ENCODE data around the gene TMEM74B.

The TMEM74B gene

DNA sequence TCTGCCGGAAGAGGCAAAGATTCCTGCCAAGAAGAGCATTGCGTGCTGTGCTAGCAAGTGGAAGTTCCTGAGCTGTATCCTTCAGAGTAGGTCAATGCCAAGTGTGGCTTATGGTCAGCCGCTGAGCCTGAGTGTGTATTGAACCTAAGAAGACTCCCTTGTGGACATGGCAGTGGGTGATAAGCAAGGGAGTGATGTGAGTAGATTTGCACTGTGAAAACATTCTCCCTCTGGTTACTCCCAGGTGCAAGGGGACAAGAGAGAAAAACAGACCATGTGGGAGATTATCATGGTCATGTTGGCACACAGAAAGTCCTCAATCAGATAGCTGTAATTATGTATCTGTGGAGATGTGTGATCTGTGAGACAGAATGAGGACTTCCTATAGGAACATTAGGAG, 6.1 kb upstream of the TMEM74B start:
- H3K27ac ChIP-seq, result no peak overlapping the region
- TF ChIP-seq, protein P1, sequence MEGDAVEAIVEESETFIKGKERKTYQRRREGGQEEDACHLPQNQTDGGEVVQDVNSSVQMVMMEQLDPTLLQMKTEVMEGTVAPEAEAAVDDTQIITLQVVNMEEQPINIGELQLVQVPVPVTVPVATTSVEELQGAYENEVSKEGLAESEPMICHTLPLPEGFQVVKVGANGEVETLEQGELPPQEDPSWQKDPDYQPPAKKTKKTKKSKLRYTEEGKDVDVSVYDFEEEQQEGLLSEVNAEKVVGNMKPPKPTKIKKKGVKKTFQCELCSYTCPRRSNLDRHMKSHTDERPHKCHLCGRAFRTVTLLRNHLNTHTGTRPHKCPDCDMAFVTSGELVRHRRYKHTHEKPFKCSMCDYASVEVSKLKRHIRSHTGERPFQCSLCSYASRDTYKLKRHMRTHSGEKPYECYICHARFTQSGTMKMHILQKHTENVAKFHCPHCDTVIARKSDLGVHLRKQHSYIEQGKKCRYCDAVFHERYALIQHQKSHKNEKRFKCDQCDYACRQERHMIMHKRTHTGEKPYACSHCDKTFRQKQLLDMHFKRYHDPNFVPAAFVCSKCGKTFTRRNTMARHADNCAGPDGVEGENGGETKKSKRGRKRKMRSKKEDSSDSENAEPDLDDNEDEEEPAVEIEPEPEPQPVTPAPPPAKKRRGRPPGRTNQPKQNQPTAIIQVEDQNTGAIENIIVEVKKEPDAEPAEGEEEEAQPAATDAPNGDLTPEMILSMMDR (conservative IDR thresholded peaks at IDR 0.05), result no peak
- TF ChIP-seq ZFX (IDR thresholded peaks at IDR 0.05), result no peak

DNA sequence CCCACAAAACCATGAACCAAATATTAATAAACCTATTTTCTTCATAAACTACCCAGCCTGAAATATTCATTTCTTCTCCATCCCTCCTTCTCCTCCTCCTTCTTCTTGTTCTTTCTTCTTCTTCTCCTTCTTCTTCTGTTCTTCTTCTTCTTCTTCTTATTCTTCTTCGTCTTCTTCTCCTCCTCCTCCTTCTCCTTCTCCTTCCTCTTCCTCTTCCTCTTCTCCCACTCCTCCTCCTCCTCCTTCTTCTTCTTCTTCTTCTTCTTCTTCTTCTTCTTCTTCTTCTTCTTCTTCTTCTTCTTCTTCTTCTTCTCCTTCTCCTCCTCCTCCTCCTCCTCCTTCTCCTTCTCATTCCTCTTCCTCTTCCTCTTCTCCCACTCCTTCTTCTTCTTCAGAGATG, 5.0 kb upstream of the TMEM74B start:
- H3K27ac ChIP-seq, result no peak overlapping the region
- TF ChIP-seq ZFX (IDR thresholded peaks at IDR 0.05), result no peak
- TF ChIP-seq, protein P1 (conservative IDR thresholded peaks at IDR 0.05), result no peak

DNA sequence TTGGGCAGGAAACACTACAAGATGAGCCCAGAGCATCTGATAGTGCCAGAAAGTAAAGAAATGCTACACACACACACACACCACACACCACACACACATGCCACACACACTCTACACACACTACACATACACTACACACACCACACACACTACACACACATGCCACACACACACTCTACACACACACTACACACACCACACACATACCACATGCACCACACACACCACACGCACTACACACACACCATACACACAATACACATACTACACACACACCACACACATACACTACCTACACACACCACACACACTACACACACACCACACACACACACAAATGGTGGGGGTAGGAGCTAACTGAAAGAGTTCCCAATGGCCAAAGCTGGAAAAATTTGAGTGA, 3.6 kb upstream of the TMEM74B start:
- TF ChIP-seq, protein P1 (conservative IDR thresholded peaks at IDR 0.05), result no peak
- no peak for TF ChIP-seq ZFX (IDR thresholded peaks at IDR 0.05)

DNA sequence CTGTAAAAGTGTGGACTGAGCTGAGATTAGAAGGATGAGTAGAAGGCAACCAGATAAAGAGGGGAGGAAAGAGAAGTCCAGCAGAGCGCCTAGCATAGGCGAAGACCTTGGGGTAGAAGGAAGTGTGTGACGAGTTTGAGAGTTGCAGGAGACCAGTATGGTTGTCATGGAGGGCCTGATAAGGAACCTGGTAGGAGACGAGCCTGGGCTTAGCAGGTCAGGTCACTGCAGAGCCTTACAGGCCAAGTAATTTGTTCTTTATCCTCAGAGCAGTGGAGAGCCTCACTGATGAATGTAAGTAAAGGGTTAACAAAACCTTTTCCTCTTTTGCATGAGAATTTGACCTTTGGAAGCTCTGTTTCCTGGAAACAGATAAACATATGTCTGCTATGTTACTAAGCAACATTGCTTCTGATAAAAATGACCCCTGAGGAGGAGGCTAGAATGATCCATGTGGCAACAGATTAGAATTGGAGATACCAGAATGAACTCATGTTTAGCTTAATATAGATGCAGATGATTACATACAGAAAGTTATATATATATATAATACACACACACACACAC, 2.9 kb upstream of the TMEM74B start:
- H3K27ac ChIP-seq, result no peak overlapping the region
- TF ChIP-seq ZFX (IDR thresholded peaks at IDR 0.05), result no peak
- TF ChIP-seq, protein P1 (conservative IDR thresholded peaks at IDR 0.05), result no peak

More for the DNA sequence above, 3.6 kb upstream of the TMEM74B start:
- no peak overlapping the region for H3K27ac ChIP-seq

DNA sequence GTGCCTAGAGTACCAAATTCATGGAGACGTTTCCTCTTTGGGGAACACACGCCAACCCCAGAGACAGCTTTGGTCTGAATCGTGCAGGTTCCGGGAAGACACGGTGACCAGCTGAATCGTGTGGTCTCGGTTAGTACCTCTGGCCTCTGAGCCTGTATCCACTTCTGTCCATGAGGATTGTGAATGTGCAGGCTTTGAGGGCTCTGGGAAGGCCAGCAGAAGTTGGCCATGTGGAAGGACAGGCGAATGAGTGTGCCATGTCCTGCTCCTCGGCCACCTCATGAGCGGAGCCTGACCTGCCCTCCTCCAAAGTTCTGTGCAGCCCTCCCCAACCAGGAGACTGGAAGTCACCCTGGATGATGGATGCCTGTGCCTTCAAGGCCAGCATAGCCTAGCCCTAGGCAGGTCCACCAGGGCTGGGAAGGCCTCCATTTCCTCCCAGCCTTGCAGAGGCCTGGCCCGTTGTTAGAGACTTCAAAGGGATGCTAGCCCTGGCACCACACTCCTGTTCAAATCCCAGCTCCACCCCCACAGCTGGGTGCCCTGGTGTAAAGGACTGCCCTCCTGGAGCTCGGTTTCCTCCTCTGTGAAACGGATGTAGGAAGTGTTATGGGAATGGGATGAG, 1.7 kb upstream of the TMEM74B start:
- TF ChIP-seq, protein P1 (conservative IDR thresholded peaks at IDR 0.05), result no peak
- TF ChIP-seq ZFX (IDR thresholded peaks at IDR 0.05), result no peak

DNA sequence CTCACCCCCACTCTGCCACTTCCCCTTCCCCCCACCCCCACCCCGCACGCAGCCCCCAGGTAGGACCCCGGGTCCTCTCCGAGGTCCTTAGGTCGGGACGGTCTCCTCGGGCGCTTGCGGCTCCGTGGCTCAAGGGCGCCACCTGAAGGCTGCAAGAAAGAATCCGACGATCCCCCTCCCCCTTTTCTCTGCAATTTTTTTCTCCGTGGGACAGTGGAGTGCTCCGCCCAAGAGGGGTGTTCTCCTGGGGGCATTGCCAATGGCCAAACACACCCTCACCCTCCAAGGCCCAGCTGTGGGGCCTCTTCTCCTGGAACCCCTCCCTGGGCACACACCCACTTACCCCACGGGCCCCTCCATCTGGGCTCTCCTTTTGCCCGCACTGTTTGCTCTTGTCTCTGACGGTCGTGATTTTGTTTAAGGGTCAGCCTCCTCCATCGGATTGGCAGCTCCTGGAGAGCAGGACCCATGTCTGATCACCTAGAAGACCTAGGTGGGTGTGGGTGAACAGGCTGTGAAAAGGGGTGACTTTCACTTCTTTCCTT, 1.1 kb upstream of the TMEM74B start:
- H3K27ac ChIP-seq, result no peak overlapping the region
- TF ChIP-seq, protein P1 (conservative IDR thresholded peaks at IDR 0.05), result peak; percentile 68
- TF ChIP-seq ZFX (IDR thresholded peaks at IDR 0.05), result no peak

More for the DNA sequence above, 1.7 kb upstream of the TMEM74B start:
- no peak overlapping the region for H3K27ac ChIP-seq

DNA sequence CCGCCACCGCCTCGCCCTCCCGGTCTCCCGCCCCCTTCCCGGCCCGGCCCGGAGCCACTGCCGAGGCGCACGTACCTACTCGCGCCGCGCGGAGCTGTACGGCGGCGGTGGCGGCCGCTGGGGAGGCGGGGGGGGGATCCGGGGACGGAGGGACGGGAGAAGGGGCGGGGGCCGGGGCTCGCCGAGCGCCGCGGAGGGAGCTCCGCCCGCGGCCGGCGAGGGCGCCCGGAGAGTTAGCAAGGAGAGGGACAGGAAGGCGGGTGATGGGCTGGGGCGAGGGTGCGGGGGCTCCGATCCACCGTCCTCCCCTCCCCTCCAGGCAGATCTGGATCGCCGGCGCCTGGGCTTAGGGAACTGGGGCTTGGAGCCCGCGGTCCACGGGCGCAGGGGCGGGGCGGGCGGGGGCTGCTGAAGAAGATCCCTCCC, 548 bp upstream of the TMEM74B start:
- no peak overlapping the region for H3K27ac ChIP-seq
- TF ChIP-seq ZFX (IDR thresholded peaks at IDR 0.05), result no peak
- TF ChIP-seq, protein P1 (conservative IDR thresholded peaks at IDR 0.05), result no peak
